NOMO-1 treated with DMSO at 0.1 percent for 48 hours (cell line): ENCODE measurements around the gene AMER1.
A peak's percentile ranks its signal among the peaks of the same experiment; 100 is the strongest.
"Not testable (repeated sequence)": the region's sequence is repeated elsewhere in the genome, so short reads cannot be mapped to it uniquely, and the experiment has no call there.

Source experiments
- DNase-seq: peaks from one replicate; lab custom pipeline; 2025; ENCODE audit not compliant: unreplicated experiment; lab: John Stamatoyannopoulos, UW

Gene AMER1

DNA sequence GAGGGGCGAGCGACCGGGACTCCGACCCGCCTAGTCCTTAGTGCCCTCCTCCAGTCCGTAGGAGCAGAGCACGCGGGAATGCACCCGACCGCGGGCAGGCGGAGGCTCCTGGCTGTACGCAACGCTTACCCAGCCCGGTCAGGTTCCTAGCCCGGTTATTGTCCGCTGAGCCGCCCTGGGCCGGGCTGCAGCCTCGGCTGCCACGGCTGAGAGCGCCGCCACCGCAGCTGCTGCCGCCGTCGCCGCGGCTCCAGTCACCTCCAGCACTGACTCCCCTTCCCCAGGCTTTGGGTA lies at the start of gene AMER1:
Gene AMER1, minus strand, starts transcription at position 268 of the 294 bp plus-strand sequence. CDS start 12,422 bp downstream, outside the sequence.
- peak; percentile 55 for DNase-seq

DNA sequence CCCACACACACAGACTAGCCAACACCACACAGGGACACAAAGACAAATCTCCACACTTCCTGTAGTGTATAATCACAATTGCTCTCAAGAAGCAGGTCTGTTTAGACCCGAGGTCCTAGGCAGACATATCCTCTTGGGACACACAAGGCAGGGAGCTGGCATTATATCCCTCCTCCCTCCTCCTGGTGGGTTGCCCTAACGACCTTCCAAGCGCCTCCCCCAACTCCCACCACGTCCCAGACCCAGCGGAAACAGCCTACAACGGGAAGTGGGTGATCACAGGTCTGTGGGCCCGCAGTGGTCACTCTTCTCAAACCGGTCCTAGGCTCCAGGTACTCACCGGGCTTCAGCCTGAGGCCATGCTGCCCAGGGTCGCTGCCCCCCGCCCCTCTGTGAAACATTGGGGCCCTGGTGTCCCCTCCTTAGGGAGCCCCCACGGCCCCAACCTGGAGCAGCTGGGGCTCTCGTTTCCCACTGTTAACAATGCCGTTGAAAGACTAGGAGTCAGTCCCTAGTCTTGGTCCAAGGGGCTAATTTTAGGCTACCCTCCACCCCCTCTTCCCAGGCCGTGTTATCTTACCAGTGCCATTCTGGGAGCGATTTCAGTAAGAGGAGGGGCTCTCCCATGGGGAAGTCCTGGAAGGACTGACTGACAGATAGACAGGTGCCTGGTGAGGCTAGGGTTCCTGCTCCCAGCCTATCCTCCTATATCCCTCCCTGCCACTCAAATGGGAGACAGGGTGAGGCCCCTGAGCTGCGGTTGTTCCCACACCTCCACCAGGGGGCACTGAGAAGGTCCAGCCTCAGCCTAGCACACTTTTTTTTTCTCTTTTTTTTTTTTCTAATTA lies 24.8 kb upstream of the AMER1 start, which contains the start of gene ASB12:
Gene ASB12, minus strand, starts transcription at position 485 of the 848 bp plus-strand sequence. CDS start 4,957 bp downstream, outside the sequence.
- DNase-seq: no peak

GRCh38 chrX:64229154-64229553 lies 23.6 kb upstream of the AMER1 start:
- DNase-seq: no peak

DNA sequence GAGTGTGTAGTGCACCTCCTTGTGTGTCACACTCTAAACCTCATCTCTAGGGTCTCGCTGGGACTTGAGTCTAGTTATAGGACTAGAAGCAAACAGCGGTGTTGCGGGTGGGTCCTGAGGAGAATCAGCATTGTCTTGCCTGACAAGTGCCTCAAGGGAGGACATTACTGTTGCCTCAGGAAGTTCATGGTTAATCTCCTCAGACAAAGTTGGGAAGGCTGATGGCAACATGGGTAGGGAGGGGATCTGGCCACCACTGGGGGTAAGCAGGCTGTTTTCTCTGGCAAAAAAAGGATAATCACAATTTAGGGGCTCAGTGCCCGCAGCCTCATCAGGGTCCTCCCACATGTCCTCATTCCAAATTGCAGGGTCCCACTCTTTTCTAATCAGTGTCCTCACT lies 12.5 kb upstream of the AMER1 start:
- no peak for DNase-seq

GRCh38 chrX:64213989-64214388 lies 8.5 kb upstream of the AMER1 start:
- DNase-seq: not testable (repeated sequence)

DNA sequence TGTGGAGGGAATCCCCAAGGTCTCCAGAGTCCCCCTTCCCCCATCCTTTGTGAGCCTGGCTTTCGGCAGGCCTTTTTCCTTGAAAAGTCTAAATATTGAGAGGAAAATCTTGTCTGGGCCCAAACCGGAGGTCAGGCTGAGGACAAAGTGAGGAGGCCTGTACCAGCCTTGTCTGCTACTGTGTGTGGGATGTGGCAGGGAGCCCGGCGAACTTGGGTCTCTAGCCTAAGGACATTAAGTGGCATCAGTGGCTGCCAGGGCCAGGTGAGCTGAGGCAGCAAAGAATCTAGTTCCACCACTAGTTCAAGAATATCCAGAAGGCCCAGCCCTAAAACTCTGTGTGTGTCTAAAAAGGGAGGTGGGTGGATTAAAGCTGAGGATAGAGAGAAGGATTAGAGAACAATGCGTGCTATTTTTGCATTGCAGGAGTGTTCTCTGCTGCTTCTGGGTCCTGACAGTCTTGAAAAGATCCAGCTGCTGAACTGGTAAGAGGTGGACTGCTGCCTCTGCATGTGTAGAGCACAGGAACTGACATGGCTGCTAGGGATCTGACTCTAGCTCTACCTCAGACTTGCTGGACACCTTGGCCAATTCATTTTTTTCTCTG lies 1.2 kb upstream of the AMER1 start:
- DNase-seq: no peak

DNA sequence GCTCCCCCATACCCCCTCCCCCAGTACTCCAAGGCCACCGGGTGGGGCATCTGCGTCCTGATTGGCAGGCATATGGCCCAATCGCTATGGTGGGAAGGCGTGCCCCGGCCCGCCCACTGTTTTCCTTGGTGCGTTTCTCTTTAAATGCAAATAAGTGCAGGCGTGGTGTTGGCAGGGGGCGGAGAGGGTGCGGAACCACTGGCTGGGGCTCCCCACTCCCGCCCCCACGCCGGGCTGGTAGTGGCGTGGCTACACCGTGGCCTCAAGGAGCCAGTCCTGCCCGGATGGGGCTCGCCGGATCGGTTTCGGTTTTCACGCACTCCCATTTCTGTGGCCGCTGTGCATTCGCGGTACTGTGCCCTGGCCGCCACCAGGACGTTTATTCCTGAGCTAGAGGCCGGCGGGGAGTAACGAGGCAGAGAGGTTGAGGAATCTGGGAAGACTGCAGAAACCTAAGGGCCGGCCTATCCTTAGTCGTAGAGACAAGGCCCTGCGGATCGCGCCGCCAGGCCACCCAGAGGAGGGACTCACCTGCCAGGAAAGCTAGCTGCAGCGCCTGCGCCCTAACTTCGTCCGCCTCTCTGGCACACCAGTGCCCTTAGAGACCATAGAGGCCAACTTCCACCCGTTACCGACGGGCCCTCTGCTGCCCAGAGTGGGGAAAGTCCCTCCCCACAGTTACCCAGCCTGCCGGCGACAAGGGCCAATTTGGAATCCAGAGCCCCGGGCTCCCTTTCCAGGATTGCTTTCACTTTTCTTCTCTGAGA lies 410 bp upstream of the AMER1 start:
- peak; percentile 80 for DNase-seq

GRCh38 chrX:64204701-64205440 lies 637 bp downstream of the AMER1 start:
- no peak for DNase-seq

GRCh38 chrX:64204252-64204651 lies 1.3 kb downstream of the AMER1 start:
- no peak for DNase-seq

- DNase-seq: no peak
These were observed 2.6 kb downstream of the AMER1 start for GRCh38 chrX:64202808-64203325.

GRCh38 chrX:64198036-64198435 lies 7.5 kb downstream of the AMER1 start:
- no peak for DNase-seq

DNA sequence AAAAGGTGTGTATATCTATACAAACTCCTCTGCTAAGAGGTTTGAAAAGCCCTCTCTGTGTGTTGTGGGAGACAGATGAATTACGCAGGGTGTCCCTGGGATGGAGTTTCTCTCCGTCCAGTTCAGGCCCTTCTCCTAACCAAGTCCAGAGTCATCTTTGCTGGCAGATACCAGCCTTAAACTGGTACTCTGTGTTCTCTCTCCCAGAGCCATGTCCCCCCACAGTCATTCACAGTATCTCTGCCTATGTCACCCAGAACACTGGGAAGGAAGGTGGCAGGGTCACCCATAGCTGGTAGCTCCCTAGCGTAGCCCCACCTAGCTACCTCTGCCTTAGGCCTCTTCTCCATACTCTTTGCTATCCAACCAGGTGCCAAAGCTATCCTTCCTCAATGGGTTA lies 8.9 kb downstream of the AMER1 start:
- DNase-seq: no peak

DNA sequence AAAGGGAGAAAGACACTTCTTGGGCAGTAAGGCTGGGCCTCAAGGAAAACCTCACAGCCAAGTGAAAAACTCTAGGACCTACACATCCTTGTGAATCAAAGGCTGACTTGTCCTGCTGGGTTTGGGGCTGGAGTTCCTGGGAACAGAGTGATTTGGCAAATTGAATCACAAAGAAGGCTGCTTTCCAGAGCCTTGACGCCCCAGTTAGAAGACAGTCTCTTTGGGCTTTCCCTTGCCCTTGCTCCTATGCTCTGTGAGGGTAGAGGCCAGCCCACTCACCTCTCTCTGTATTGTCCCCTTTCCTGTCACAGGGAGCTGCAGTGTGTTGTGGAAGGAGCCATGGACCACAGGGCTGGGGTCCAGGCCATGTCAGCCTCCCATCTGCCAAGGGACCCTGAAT lies 9.6 kb downstream of the AMER1 start:
- DNase-seq: no peak

DNA sequence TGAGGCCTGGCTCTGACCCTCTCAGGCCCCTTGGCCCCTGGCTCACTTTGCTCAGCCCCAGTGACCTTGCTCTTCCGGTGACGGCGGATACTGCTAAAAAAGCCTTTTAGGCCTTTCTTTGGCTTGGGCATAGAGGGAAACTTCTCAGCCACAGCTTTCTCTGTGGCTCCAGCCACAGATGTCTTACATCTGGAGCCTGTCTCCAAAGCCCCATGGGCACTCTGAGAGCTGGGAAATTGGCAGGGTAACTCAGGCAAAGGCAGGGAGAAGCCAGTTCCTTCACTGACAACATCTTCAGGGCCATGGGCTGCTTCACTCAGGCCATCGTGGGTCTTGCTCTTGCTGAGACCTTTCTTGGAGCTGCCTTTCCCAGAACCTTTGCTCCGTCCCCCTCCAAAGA lies 12.8 kb downstream of the AMER1 start:
- no peak for DNase-seq

DNA sequence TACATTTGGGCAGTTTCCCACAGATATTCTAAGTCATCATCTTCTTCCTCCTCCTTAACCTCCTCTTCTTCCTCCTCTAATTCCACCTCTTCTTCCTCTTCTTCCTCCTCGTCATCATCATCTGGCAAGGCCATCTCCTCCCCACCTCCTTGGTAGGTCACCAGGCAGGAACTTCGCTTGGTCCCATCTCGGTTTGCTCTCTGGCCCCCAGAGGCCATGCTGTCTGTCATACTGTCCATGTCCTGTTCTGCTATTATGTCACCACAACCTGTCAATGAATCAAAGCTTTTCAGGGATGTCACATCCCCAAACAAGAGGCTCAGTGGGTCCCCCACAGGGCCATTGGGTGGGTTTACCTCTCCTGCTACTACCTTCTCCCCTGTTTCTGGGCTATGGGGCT lies 13.5 kb downstream of the AMER1 start:
- DNase-seq: no peak

- no peak for DNase-seq
These were observed 14.1 kb downstream of the AMER1 start for GRCh38 chrX:64191281-64192010.

DNA sequence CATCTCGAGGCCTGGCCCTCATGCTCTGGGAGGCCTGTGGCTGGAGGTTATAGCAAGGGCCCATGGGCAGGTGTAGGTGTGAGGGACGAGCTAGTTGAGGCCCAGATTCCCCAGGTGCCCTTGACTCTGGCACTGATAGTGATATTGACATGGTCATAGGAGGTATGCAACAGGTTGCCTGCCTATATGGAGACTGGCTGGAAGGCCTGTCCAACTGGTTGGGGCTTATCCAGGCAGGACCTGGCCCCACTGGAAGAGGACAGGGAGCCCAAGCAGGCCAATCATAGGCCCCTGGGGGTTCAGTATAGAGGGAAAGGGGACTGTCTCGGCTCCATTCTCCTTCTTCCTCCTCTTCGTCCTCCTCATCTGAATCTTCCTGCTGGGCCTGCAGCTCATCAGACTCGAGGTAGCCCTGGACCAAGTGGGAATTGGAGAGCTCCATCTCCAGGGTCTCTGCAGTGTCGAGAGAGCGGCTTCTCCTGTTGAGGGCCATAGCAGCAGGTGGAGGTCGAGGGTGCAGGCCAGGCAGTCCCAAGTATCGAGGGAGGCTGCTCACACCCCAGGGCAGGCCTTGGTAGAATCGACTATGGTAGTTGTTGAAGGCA lies 15.3 kb downstream of the AMER1 start:
- DNase-seq: no peak

- no peak for DNase-seq
These were observed 16.6 kb downstream of the AMER1 start for GRCh38 chrX:64188901-64189300.

DNA sequence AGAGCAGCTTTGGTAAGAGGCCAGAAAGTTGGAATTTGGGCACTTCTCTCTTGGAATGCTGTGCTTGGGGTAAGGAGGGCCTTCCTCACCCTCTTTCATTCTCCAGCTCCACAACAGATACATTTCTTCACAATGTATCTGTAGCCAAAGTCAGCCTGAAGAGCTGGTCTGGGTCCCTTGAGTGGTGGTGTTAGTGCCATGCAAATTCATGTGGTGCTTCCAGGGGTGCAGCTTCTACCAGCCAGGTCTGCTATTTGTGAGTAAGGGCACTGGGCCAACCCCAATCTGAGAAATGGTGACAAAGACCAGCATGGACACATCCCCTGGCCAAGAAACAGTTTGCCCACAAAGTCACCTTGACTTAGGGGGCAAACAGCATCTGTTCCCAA lies 17.8 kb downstream of the AMER1 start:
- DNase-seq: no peak
